Inflammatory macrophage treated with lipopolysaccharide for 4 hours (primary cell): ENCODE measurements around the gene GALNT18.
A peak's percentile ranks its signal among the peaks of the same experiment; 100 is the strongest.

Experiments
- DNase-seq: peaks from one replicate; pipeline ENCODE4 v3.0.0-alpha.2; 2020

GALNT18 gene

DNA sequence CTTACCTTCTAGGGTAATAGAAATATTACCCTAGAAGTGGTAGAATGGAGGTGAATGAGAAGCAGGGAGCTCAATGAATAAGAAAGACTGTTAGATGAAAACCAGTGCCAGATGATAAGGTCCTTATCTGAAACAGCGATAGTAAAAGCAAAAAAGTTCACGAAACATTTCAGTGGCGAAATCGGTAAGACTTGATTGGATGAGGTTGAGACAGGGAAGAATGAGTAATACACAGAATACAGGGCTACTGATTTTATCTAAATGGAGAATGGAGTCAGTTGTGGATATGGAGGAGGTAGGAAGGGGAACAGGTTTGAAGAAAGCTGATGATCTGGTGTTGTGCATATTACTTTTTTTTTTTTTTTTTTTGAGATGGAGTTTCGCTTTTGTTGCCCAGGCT is 96.5 kb downstream of the GALNT18 start:
- DNase-seq = no peak

DNA sequence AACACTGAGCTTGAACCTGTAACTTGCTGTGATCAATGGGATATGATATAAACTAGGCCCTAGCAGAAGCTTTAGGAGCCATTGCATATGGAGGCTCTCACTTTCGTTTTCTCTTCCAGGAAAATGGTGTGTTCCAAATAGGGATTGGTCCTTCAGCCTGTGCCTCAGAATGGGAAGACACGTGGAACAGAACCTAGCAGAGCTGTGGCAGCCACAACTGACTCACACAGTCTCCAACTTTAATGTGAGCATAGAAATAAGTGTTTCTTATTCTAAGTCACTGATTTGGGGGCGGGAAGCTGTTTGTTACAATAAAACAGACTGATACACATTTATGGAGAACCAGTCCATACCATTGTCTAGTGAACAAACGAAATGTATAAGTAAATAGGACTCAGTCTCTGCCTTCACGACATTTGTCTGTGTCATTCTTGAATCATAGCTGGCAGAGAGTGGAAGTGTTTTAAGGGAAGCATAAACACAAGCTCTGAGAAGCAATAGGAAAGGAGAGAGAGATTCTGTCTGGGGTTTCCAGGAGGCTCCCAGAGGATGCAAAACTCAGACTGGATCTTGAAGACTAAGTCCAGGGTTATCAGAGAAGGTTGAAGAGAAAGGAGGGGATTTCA is 97.3 kb downstream of the GALNT18 start:
- DNase-seq = no peak

DNA sequence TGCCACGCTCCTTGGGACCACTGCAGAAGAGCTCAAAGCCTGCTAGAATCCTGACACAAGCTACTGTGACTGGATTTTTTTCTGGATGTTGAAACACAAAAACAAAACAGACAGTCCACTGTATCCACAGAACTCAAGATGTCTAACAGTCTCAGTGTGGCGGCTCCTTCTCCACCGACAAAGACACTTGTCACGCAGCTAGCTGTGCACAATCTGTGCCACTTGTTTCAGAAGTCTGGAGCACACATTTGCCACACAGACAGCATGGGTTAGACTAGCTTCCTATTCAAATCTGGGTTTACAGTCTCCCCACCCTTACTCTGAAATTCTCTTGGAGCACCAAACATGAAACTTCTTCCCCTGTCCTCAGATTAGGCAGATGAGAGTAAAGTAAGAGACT is 99.2 kb downstream of the GALNT18 start:
- no peak for DNase-seq

DNA sequence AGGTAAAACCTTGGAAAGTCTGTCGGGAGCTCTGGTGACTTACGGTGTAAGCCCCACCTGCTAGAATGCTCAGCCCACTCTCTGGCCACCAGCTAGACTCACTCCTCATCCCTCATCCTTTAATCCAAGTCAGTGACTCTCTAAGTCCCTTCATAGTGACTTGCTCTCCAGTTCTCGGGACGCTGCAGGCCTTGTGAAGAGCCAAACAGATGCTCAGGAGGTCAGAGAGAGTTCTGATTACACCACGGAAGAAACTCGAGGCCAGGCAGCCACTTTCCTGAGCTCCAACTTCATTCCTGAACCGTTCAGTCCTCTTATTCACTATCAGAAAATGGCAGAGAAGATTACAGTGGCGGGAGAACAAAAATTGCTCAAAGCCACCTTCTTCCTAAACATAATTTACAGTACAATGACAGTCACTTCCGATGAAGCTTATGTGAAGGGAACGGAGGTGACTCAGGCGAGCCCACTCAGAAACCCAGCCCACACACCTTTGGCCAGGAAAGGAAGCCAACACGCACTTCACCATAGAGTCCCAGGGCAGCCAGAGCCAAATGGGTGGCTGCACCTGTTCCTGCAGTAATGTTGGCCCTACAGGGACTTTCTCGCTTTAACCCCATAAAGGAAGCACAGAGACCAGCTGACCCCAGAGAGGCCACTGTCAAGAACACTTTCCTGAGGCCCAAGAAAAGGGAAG is 100.4 kb downstream of the GALNT18 start:
- DNase-seq = no peak

DNA sequence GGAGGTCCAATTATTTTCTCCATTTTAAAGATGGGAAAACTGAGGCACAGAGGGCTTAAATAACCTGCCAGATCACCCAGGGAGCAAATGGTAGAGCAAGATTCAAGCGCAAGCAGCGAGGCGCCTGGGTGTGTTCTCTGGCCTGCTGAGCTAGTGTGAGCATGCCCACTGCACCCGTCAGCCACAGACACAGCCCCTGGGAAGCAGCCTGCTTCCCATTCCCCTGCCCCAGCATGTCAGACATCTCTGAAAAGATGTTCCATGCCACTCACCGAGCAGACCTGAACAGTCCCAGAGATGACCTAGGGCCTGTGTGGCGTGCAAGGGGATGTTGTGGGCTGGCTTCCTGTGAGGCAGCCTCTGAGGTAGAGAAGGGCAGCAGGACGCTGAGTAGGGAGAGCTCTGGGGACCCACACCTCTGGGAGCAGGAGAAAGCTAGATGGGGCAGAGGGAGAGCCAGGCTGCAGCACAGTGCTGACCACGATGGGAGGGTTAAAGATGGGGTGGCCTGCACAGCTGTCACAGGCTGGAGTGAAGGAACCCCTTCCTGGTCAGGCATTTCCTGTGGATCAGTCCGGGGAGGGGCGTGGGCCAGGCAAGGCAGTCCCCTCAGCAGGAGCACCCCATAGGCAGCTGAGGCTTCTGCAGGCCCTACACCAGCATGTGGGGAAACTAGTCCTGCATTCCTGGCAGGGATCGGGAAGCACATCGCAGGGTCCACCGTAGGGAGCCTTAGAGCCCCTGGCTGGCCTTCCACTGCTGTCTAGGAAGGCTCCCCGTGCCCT is 101.4 kb downstream of the GALNT18 start:
- DNase-seq = no peak

DNA sequence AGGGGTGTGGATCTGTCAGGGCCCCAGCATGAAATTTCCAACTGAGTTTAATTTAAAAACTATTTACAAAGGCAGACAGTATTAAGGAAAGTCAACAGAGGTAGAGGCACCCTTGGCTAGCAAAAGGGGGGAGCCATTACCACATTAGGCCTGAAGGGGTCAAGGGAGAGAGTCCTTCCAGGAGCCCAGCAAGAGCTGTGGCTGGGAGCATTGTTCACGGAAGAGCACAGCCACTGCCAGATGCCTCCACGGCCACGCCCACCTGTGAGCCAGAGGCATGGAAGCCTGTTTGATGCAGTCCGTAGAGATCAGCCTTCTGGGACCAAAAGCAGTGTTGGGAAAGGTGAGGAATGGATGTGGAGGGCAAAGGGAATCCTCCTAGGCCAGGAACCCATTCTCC is 102.6 kb downstream of the GALNT18 start:
- no peak for DNase-seq

DNA sequence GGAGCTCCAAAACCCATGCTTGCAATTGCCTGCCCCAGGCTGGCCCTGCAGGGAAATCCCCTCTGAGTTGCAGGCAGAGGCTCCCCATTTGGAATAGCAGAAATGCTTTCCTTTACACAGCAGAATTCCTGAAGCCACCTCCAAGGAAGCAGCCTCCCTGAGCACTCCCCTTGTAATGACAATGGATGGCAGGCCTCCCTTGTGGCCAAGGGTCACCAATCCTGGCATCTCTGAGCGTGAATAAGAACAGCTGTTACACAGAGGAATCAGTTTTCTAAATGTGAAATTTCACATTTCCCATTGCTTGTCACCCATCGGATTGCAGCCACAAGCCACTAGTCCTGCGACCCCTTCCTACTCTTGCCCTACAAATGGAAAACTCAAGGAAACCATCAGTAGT is 107.6 kb downstream of the GALNT18 start:
- DNase-seq = no peak

DNA sequence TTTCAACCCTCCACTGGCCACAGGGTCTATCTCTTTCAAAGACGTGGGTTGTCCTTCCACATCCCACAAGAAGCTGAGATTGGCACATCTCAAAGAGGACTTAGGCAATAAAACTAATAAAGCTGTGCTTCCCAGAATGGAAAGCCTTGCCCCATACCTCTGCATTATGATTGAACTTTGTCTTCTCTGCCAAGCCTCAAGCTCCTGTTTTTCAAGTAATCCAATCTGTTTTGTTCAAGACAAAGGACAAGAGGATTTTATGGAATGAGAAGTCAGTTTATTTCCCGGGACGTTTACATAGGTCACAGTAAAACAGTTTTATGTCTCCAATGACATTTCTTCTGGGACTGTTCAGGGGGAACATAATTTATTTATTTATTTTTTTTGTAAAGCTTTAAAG is 108.4 kb downstream of the GALNT18 start:
- DNase-seq = peak; percentile 10

DNA sequence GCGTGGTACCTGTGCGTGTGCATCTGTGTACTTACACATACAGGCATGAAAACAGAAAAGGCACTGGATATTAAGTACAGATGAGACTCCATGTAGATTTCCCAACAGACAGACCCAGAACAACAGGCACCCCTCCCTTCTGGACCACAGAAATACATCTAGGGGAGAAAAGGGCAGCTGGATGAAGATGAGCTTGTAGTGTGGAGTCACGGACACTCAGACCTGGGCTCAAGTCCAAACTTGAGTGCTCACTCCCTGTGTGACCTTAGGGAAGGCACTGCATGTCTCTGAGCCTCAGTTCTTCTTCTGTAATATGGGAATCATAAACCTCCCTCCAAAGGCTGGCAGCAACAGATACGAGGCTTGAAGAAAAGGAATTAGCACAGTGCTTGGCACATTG is 108.9 kb downstream of the GALNT18 start:
- DNase-seq = no peak

DNA sequence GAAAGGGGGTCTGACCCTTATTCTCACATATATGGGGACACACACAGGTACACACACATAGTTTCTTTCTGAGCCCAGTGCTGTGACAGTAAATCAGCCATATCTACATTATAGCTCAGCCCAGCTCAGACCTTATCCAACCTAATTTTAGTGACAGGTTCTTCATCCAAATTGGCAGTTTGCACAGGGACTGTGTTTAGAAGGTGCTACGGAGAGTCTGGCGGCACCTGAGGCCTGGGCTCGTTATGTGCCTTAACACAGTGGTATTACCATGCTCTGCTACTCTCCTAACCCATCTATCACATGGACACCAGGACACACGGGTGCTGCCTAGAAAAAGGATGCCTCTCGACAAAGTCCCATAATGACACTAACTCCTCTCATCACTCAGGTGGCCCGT is 109.3 kb downstream of the GALNT18 start:
- no peak for DNase-seq

DNA sequence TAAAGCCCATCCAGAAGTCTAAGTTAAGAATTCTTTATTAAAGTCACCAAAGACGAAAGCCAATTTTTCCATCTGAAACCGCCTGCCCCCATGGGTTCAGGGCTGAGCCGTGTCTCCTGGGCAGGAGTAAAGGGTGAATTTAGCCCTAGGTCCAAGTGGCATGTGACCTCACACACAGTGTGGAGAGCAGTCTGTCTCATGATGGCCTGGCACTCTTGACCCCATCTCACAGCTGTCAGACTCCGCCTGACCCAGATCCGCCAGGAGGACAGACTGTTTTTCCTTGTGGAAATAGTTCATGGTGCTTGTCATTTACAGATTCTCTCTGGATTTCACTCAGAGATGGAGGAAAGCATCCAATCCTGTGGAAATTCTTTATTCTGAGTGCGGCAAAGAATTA is 109.7 kb downstream of the GALNT18 start:
- DNase-seq = no peak

DNA sequence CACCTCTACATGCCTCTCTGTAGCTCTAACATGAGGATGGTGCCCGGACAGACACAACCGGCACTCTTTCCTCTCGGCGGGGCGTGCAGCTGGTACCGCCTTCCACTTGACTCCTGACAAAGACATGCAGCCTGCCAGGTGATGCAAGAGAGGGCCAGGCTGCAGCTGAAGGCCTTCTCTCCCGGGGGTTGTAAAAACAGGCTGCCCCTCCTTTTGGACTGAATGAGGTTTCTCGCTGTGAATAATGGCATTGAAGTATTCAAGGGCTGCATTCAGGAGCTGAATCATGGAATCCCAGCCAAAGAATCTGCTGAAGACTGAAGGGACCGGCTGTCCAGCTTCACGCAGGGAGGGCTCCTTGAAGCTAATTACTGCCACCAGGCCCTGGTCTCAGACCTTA is 110.9 kb downstream of the GALNT18 start:
- DNase-seq = no peak

DNA sequence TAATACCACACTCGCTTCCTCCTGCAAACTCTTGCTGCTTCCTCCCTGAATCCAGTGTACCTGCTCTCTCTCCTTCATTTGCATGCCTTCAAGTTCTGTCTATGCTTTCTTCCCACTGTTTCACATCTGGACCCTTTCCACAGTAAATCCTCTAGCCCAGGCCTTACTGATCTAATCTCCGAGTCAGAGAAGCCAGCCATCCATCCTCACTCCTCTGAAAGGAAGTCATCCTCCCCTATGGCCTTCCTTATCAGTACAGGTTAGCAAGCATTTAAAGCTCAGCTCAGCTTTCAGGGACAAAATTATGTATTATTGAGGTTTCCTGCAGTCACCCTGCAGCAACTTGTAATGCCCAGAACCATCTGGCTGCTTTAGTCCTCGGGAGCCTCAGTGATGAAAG is 116.1 kb downstream of the GALNT18 start:
- DNase-seq = no peak

DNA sequence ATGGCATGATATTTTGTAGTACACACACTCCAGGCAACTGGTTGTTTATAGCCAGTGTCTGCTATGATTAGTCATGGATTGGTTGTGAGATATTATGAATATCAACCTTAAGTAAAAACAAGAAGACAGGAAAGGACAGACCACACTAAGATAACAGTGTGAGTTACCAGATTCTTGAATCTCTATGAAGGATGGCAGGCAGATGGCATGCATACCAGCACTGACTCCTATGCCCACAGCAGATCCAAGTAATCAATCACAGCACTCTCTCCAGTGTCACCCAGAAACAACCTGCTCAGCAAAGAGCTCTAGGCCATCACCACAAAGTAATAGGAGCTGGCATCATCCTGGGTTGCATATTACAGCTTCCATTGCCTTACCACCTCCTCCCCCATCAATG is 116.6 kb downstream of the GALNT18 start:
- DNase-seq = no peak

DNA sequence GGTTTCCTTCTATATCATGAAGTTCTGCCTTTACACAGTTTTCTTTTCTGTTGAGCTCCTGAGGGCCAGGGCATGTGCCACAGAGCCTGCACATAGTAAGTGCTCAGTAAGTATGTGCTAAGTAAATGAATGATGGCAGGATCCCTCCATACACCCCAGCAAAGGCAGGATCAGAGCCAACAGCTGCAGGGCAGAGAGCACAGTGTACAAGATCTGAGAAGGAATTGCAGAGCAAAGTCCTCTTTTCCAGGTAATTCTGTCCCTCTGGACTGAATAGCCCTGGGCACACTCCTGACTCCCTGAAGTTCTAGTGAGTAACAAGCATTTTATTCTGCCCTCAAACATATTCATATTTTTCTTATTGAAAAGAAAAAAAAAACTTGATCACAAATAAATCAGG is 117.7 kb downstream of the GALNT18 start:
- DNase-seq = no peak

DNA sequence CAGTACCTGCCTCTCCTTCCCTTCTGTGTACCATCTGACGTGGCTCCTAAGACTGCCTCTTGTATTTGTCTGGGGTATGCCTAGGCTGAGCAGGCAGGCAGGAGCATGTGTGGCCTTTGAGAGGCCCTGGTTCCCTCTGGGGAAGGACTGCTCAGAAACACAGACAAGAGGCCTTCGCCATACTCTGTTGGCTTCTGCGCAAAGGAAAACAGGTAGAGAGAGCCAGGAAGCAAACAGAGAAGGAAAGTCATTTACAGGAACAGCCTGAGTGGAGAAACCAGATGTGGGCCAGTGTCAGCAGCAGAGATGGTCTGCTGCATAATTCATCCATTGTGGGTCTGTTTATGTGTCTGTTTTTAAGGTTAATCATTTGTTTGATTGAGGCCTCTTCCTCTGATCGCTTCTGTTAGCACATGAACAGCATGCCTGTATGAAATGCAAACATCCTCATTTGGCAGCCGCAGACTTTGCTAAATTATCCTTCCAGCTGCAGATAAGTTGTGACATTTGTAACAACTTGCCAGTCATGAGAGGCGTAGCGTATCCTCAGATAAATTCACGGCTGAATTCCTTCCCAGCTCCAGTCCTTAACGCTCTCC is 119.4 kb downstream of the GALNT18 start:
- no peak for DNase-seq

DNA sequence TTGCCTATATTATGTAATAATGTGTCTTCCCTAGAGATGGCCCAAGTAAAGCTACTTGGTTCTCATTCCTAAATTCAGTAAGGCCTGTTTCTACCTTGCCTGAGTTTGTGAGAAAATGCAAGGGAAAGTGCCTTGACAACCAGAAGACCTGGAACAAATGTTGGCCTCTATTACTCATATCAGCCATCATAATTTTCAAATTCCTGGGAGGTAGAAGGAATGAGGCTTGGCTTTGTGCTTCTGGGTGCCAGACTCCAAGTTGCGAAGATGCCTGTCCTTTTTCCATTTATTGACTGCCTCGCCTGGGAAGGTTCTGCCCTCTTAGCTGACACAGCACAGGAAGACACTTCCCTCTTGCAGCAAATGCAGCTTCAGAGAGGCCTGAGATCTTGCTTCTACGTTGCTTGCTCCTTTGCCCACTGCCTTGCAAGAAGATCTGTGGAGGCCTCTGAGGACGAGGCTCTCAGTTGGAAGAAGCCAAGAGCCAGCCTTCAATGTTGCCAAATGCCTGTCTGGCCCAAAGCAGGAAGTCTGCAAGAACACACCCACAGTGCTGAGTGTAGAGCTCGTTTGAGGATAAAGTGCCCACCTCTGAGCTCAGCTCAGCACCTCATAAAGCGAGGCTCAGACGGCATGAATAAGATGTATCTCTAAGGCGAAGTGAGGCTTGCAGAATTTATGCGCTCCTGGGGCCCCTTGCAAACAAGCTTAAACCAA is 120.1 kb downstream of the GALNT18 start:
- no peak for DNase-seq

DNA sequence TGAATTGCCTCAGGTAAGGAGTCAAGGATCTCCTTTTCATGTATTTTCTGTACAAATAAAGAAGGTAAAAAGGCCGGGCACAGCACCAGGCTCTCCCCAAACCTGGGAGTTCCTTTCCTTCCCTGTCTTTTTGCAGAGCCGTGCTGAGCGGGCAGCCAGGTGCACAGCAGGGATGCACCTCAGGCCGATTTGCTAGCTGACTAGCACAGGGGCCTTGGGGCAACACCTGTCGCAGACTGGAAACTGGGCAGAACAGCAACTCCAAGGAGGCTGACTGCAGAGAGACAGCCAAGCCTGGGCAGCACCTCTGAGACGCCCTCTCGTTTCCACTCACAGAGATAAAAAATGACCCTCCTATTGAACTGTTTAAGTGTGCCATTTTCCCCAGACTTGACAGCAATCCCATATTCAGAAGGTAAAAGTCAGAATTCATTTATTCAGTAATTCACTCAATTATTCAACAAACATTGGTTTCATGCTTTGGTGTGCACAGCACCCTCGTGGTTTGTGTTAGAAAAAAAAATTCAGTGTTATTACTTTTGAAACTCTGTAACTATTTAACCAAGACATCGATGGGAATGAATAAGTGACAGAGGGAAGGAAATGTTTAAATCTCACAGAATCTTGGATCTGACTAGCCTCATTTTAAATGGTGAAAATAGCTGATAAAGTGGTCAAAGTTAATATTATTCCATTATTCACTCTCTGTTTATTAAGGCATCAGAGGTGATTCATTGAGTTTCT is 120.9 kb downstream of the GALNT18 start:
- DNase-seq = no peak

DNA sequence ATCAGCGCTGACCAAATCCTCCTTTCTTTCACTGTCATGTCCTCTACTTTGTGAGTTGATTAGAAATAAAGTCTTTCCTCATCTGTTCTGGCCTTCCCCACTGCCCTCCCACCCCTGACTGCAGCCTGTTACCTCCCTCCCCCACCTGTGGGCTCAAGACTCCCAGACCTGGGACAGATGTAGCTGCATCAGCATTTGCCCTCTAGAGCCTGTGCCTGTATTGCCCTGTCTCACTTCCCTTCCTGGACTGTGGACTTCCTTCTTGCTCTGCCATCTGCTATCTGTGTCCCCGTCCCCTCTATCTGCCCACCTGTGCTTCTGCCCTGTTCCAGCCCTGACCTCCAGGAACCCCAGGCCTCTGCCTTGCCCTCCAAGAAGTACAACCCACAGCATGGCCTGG is 122.5 kb downstream of the GALNT18 start:
- DNase-seq = no peak

DNA sequence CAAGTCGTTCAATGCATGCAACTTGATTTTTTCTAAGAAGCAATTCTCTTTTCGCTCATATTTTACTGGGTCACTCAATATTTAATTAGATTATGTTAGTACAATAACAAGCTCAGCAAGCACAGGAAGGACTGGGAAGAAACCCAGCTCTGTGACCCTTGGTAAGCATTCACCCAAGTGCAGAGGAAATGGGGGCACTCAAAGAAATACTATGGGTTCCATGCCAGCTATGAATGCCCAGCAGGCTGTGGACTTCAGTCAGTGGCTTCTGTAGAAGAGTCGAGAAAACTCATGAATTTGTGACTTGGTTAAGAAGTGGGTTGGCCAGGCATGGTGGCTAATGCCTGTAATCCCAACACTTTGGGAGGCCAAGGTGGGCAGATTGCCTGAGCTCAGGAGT is 123.6 kb downstream of the GALNT18 start:
- DNase-seq = no peak

DNA sequence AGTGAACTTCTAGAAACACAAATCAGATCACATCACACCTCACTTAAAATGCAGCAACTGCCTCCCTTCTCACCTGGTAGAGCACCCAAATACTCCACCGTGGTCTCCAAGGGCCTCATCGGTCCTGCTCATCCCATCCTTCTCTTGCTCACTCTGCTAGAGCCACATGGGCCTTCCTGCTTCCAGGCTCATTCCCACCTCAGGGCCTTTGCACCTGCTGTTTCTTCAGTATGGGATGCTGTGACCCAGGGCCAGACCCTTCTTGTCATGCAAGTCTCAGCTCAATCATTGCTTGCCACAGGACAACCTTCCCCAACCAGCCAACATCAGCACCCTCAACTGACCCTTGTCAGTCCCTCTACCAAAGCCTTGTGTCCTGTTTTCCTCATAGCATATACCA is 124.9 kb downstream of the GALNT18 start:
- no peak for DNase-seq

DNA sequence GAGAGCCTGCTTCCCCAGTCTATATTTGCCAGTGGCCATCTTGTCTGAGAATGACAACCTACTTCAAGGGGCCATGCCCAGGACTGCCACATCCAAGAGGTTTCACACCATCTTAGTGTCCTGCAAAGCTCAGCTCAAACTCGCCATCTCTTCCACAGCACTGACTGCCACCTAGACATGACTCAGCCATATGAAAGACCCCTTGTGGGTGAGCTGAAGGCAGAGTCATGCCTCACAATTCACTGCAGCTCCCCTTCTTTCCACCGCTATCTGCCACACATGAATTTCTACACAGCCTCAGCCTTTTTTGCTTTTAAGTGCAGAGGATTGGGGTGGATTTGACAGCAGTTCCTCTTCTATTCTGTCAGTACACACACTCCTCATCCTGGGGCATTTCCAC is 127.5 kb downstream of the GALNT18 start:
- no peak for DNase-seq

DNA sequence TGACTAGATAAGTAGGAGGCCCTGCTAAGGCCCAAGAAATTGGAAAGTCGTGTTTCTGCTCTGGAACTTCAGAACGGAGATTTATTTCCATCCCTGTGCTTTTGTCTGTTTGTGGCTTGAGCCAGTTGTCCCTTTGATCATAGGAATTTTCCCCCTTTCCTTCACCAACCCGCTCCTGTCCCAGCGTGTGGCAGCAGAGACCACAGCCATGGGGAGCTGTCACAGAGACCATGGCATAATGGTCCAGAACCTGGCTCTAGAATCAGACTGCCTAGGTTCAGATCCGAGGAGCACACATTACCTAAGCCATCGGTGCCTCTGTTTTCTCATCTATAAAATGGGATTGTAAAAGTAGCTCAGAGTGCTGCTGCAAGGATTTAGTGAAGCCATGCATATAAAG is 128.1 kb downstream of the GALNT18 start:
- no peak for DNase-seq
